ENCODE measurements around the gene IMMP2L.

Gene IMMP2L

GRCh38 chr7:110633313-110633712 is 929.0 kb downstream of the IMMP2L start:
- H3K4me1 ChIP-seq (ENCODE audit: insufficient read depth, poor library complexity, severe bottlenecking) = no peaks in the 10 kb centered on the region
- H3K27ac ChIP-seq (ENCODE audit: poor library complexity, severe bottlenecking) = no peak overlapping the region
- H3K4me3 ChIP-seq (ENCODE audit: severe bottlenecking) = no peak overlapping the region
- H3K9me3 ChIP-seq (ENCODE audit: severe bottlenecking) = no peaks in the 10 kb centered on the region
- H3K36me3 ChIP-seq (ENCODE audit: low read depth) = no peaks in the 10 kb centered on the region
- H3K27me3 ChIP-seq (ENCODE audit: insufficient read depth, poor library complexity, severe bottlenecking) = no peaks in the 10 kb centered on the region
- no peak for DNase-seq (ENCODE audit: low spot score)
- no peak for ATAC-seq (ENCODE audit: low read depth)
- TF ChIP-seq CTCF (IDR thresholded peaks at IDR 0.05; ENCODE audit: poor library complexity, severe bottlenecking) = no peak

GRCh38 chr7:110626414-110626813 is 935.9 kb downstream of the IMMP2L start:
- TF ChIP-seq CTCF (IDR thresholded peaks at IDR 0.05; ENCODE audit: poor library complexity, severe bottlenecking) = no peak

GRCh38 chr7:110625294-110625693 is 937.0 kb downstream of the IMMP2L start:
- H3K4me1 ChIP-seq (ENCODE audit: insufficient read depth, poor library complexity, severe bottlenecking) = no peaks in the 10 kb centered on the region
- no peak for ATAC-seq (ENCODE audit: low read depth)

More at GRCh38 chr7:110626414-110626813, 935.9 kb downstream of the IMMP2L start:
- DNase-seq (ENCODE audit: low spot score) (no peak), ATAC-seq (ENCODE audit: low read depth) (no peak)
- Histone ChIP-seq H3K36me3 (ENCODE audit: low read depth) (no peaks in the 10 kb centered on the region), H3K4me3 (ENCODE audit: severe bottlenecking) (no peak overlapping the region), H3K4me1 (ENCODE audit: insufficient read depth, poor library complexity, severe bottlenecking) (no peaks in the 10 kb centered on the region), H3K9me3 (ENCODE audit: severe bottlenecking) (no peaks in the 10 kb centered on the region), H3K27ac (ENCODE audit: poor library complexity, severe bottlenecking) (no peak overlapping the region), H3K27me3 (ENCODE audit: insufficient read depth, poor library complexity, severe bottlenecking) (no peaks in the 10 kb centered on the region)

GRCh38 chr7:110623436-110623835 is 938.9 kb downstream of the IMMP2L start:
- DNase-seq (ENCODE audit: low spot score) (no peak), ATAC-seq (ENCODE audit: low read depth) (no peak)
- Histone ChIP-seq H3K4me1 (ENCODE audit: insufficient read depth, poor library complexity, severe bottlenecking) (no peaks in the 10 kb centered on the region), H3K4me3 (ENCODE audit: severe bottlenecking) (no peak overlapping the region), H3K9me3 (ENCODE audit: severe bottlenecking) (no peaks in the 10 kb centered on the region), H3K27me3 (ENCODE audit: insufficient read depth, poor library complexity, severe bottlenecking) (no peaks in the 10 kb centered on the region), H3K27ac (ENCODE audit: poor library complexity, severe bottlenecking) (no peak overlapping the region), H3K36me3 (ENCODE audit: low read depth) (no peaks in the 10 kb centered on the region)
- no peak for TF ChIP-seq CTCF (IDR thresholded peaks at IDR 0.05; ENCODE audit: poor library complexity, severe bottlenecking)

More at GRCh38 chr7:110625294-110625693, 937.0 kb downstream of the IMMP2L start:
- no peak overlapping the region for H3K27ac ChIP-seq (ENCODE audit: poor library complexity, severe bottlenecking)
- no peak for DNase-seq (ENCODE audit: low spot score)
- no peaks in the 10 kb centered on the region for H3K9me3 ChIP-seq (ENCODE audit: severe bottlenecking)
- no peak for TF ChIP-seq CTCF (IDR thresholded peaks at IDR 0.05; ENCODE audit: poor library complexity, severe bottlenecking)
- no peaks in the 10 kb centered on the region for H3K36me3 ChIP-seq (ENCODE audit: low read depth)
- H3K27me3 ChIP-seq (ENCODE audit: insufficient read depth, poor library complexity, severe bottlenecking) = no peaks in the 10 kb centered on the region
- H3K4me3 ChIP-seq (ENCODE audit: severe bottlenecking) = no peak overlapping the region

- Histone ChIP-seq H3K27ac (ENCODE audit: poor library complexity, severe bottlenecking) (no peak overlapping the region), H3K4me1 (ENCODE audit: insufficient read depth, poor library complexity, severe bottlenecking) (no peaks in the 10 kb centered on the region), H3K36me3 (ENCODE audit: low read depth) (no peaks in the 10 kb centered on the region), H3K4me3 (ENCODE audit: severe bottlenecking) (no peak overlapping the region), H3K9me3 (ENCODE audit: severe bottlenecking) (no peaks in the 10 kb centered on the region), H3K27me3 (ENCODE audit: insufficient read depth, poor library complexity, severe bottlenecking) (no peaks in the 10 kb centered on the region)
- no peak for TF ChIP-seq CTCF (IDR thresholded peaks at IDR 0.05; ENCODE audit: poor library complexity, severe bottlenecking)
- DNase-seq (ENCODE audit: low spot score) = no peak
- no peak for ATAC-seq (ENCODE audit: low read depth)
Measured at GRCh38 chr7:110621289-110621688, 941.0 kb downstream of the IMMP2L start.

Measured in RWPE2 (cell line).